HepG2 (cell line): ENCODE data around the gene TXNRD2. TPM values are rescaled to one million over a fixed set of nuclear protein-coding genes. Genes with fewer than 3 reads are reported as not detected.

Experiments
- ATAC-seq: fragments of 200-7000 bp; cut with Tn5 transposase; 3 replicates; pipeline ENCODE4 v1.9.1; 2020; ENCODE audit warnings: mild to moderate bottlenecking, moderate library complexity
- BruUV-seq: library from RNA; stranded (reverse); fragments of 400-500 nt; replicated peaks from 2 replicates; lab custom pipeline; 2021; lab: Mats Ljungman, UMichigan
- CTCF ChIA-PET: fragments of 300-600 bp; formaldehyde crosslinking; extraction: SDS; loops from one replicate; lab custom pipeline; 2021; ENCODE audit warnings: low total read pairs, inconsistent platforms, low intra/inter-chr PET ratio; lab: Yijun Ruan, JAX
- POLR2A ChIA-PET: fragments of 350-600 bp; sonication (Branson Sonifier 250); formaldehyde crosslinking; loops from one replicate; lab custom pipeline; 2020; ENCODE audit warnings: antibody characterized with exemption, inconsistent platforms; lab: Yijun Ruan, JAX
- DNase-seq: peaks from one replicate; pipeline ENCODE4 v3.0.0-alpha.2; 2015; ENCODE audit warnings: low spot score
- FAIRE-seq: peaks from 3 replicates; lab custom pipeline; 2011; peaks lifted over from hg19 to GRCh38; lab: Jason Lieb, UNC
- H2AFZ ChIP-seq: one replicate; pipeline ENCODE4 v1.6.1; 2011; ENCODE audit warnings: low read length, inconsistent platforms
- H3K27ac ChIP-seq: fragments of 300-600 bp; 3 replicates; pipeline ENCODE4 v1.8.0; 2011; ENCODE audit warnings: mixed run types, mild to moderate bottlenecking, mixed read lengths, low read length, inconsistent platforms; ENCODE audit not compliant: insufficient read depth; ENCODE audit errors: extremely low read length
- H3K27me3 ChIP-seq, 2 experiments: fragments of 200-600 bp in 1 of 2; 2 replicates in 1 of 2; 3 replicates in 1 of 2; pipeline versions ENCODE4 v1.6.0 to v1.8.0; 2011; ENCODE audit warnings: low read length in 2 of 2, mild to moderate bottlenecking in 2 of 2, moderate library complexity in 2 of 2, inconsistent platforms in 1 of 2; ENCODE audit not compliant: insufficient read depth in 2 of 2, control insufficient read depth in 1 of 2
- H3K36me3 ChIP-seq, 2 experiments: fragments of 200-600 bp in 1 of 2; replicated peaks in 1 of 2; 2 replicates in 1 of 2; 3 replicates in 1 of 2; pipeline versions ENCODE4 v1.5.1 to v1.8.0; 2011; ENCODE audit warnings: low read length in 2 of 2, inconsistent platforms in 1 of 2; ENCODE audit not compliant: insufficient read depth in 2 of 2, control insufficient read depth in 1 of 2
- H3K4me1 ChIP-seq: 2 replicates; pipeline ENCODE4 v1.5.1; 2012; ENCODE audit warnings: low read length, inconsistent platforms; ENCODE audit not compliant: insufficient read depth
- H3K4me2 ChIP-seq: 2 replicates; pipeline ENCODE4 v1.6.0; 2011; ENCODE audit warnings: low read depth, low read length, inconsistent platforms
- H3K4me3 ChIP-seq, 3 experiments: fragments of 200-600 bp in 1 of 3; sonication (generic), shearing (Covaris generic) in 1 of 3; replicated peaks in 1 of 3; 2 replicates each; pipeline ENCODE4 v1.5.1; 2011 to 2016; ENCODE audit warnings: low read length in 3 of 3, inconsistent platforms in 2 of 3, low read depth in 2 of 3, mild to moderate bottlenecking in 2 of 3, control low read depth in 1 of 3, mixed read lengths in 1 of 3; ENCODE audit not compliant: insufficient read depth in 1 of 3
- H3K79me2 ChIP-seq: one replicate; pipeline ENCODE4 v1.6.1; 2011; ENCODE audit warnings: low read length, inconsistent platforms; ENCODE audit not compliant: insufficient read depth
- H3K9ac ChIP-seq: 2 replicates; pipeline ENCODE4 v1.6.0; 2011; ENCODE audit warnings: mild to moderate bottlenecking, low read depth, low read length, inconsistent platforms; ENCODE audit not compliant: insufficient read depth
- H3K9me3 ChIP-seq: 2 replicates; pipeline ENCODE4 v1.5.1; 2012; ENCODE audit warnings: mild to moderate bottlenecking, low read length
- H4K20me1 ChIP-seq: 2 replicates; pipeline ENCODE4 v1.6.0; 2011; ENCODE audit warnings: inconsistent platforms, mild to moderate bottlenecking, low read length, moderate library complexity; ENCODE audit not compliant: insufficient read depth
- ARNT2 ChIP-seq: sonication (generic); formaldehyde crosslinking; IDR thresholded peaks from 2 replicates; pipeline ENCODE4 v1.8.0; 2022; ENCODE audit warnings: mild to moderate bottlenecking, low read depth, missing genetic modification reagents, moderate library complexity
- CREM ChIP-seq, 2 experiments: sonication (generic) in 1 of 2; formaldehyde crosslinking in 1 of 2; IDR thresholded peaks; 2 replicates each; pipeline versions ENCODE4 v1.4.0 to v1.6.1; 2016 to 2020; ENCODE audit warnings: antibody characterized with exemption in 1 of 2, mild to moderate bottlenecking in 1 of 2, missing genetic modification reagents in 1 of 2
- HNRNPUL1 ChIP-seq: fragments of 200-400 bp; formaldehyde crosslinking; IDR thresholded peaks from 2 replicates; pipeline ENCODE4 v1.6.1; 2017; ENCODE audit warnings: low read depth, mild to moderate bottlenecking, low read length, moderate library complexity
- NBN ChIP-seq: fragments of 450-650 bp; conservative IDR thresholded peaks from 2 replicates; pipeline ENCODE4 v1.6.1; 2017
- TBX2 ChIP-seq: sonication (generic); formaldehyde crosslinking; IDR thresholded peaks from 2 replicates; pipeline ENCODE4 v1.5.0; 2020; ENCODE audit warnings: missing genetic modification reagents, mild to moderate bottlenecking, borderline replicate concordance
- TIGD3 ChIP-seq: sonication (generic); formaldehyde crosslinking; IDR thresholded peaks from 2 replicates; pipeline ENCODE4 v1.5.1; 2020; ENCODE audit warnings: mild to moderate bottlenecking, missing genetic modification reagents, borderline replicate concordance
- TMF1 ChIP-seq: sonication (generic); formaldehyde crosslinking; IDR thresholded peaks from 2 replicates; pipeline ENCODE4 v1.8.1; 2022; ENCODE audit warnings: low read depth, missing genetic modification reagents
- ZBTB38 ChIP-seq: sonication (generic); formaldehyde crosslinking; IDR thresholded peaks from 2 replicates; pipeline ENCODE4 v1.5.1; 2020; ENCODE audit warnings: mild to moderate bottlenecking, missing genetic modification reagents
- ZNF136 ChIP-seq: sonication (generic); formaldehyde crosslinking; IDR thresholded peaks from 2 replicates; pipeline ENCODE4 v1.8.1; 2022; ENCODE audit warnings: low read depth, mild to moderate bottlenecking, moderate library complexity, missing genetic modification reagents
- ZNF614 ChIP-seq: IDR thresholded peaks from 2 replicates; pipeline ENCODE4 v1.6.1; 2018; ENCODE audit warnings: missing biosample characterization, missing genetic modification reagents, inconsistent platforms, borderline replicate concordance
- WGBS: methylation state at CpG from one replicate; pipeline ENCODE4 v1.1.6; 2017; ENCODE audit warnings: low lambda C conversion rate; 5-methylcytosine and 5-hydroxymethylcytosine counted together
- in situ Hi-C: cut with HindIII; loops from 2 replicates; pipeline ENCODE4 v1.10.0; 2017; ENCODE audit warnings: low pct_unique_long_range_greater_than_20kb; ENCODE audit not compliant: extremely low pct_ligation_motif_present
- intact Hi-C: fragments of 100-400 bp; cut with micrococcal nuclease; formaldehyde crosslinking; loops from one replicate; pipeline ENCODE4 v1.10.0; 2022; ENCODE audit not compliant: unreplicated experiment
- polyA plus RNA-seq, 8 experiments: library from polyadenylated mRNA; depleted of rRNA in 3 of 8; stranded (reverse) in 7 of 8; unstranded in 1 of 8; fragments of >200 nt; fragmentation: Illumina TruSeq in 4 of 8; extraction: Trizol in 4 of 8; gene quantifications; 2 replicates each; pipeline versions ENCODE4 v1.2.1 to v1.2.3, GENCODE V29; 2011 to 2016; ENCODE audit warnings: low read depth in 4 of 8, missing spikeins in 1 of 8, mixed read lengths in 1 of 8; ENCODE audit not compliant: insufficient read depth in 1 of 8
- total RNA-seq, 5 experiments: library from RNA; depleted of rRNA; stranded (reverse); fragments of >200 nt; fragmentation: Illumina TruSeq; extraction: Trizol; gene quantifications; 2 replicates each; pipeline ENCODE4 v1.2.3, GENCODE V29; 2016; ENCODE audit warnings: low read depth in 1 of 5
- TF ChIP-seq, protein P1 (sequence below): sonication (generic); formaldehyde crosslinking; IDR thresholded peaks from 2 replicates; pipeline ENCODE4 v1.4.0; 2020; ENCODE audit warnings: missing genetic modification reagents, borderline replicate concordance
- TF ChIP-seq, protein P2 (sequence below): sonication (generic); formaldehyde crosslinking; conservative IDR thresholded peaks from 2 replicates; pipeline ENCODE4 v1.8.0; 2022; ENCODE audit warnings: missing genetic modification reagents

The TXNRD2 gene
- total and polyA plus RNA-seq, 2 of the 13 experiments (the other 11 are each of a cell fraction or from before 2014, with no cell fraction given): 17.5 to 18.6 TPM

- Histone ChIP-seq H3K4me2 (no peak overlapping the region), H3K27ac (no peak overlapping the region), H3K4me1 (no peaks in the 10 kb centered on the region), H3K9me3 (no peaks in the 10 kb centered on the region), H3K4me3 (no peak overlapping the region), H3K79me2 (no peaks in the 10 kb centered on the region), H4K20me1 (no peaks in the 10 kb centered on the region), H3K36me3 (no peaks in the 10 kb centered on the region), H2AFZ (no peak overlapping the region), H3K27me3 (no peaks in the 10 kb centered on the region; a peak in 1 of 5 replicates), H3K9ac (no peak overlapping the region)
- WGBS: 97% methylated on average over 13 of the region's 13 CpGs
- no peak for ATAC-seq
- BruUV-seq: no TSS peak
- no peak for FAIRE-seq
- in situ Hi-C loops: no loop called here
- no peak for DNase-seq
- ChIA-PET POLR2A (no interaction called here), CTCF (no interaction called here)
- intact Hi-C loops: no loop called here
- no peak for TF ChIP-seq ZNF614 (CRISPR knock-in tag)
- TF ChIP-seq ZNF136: no peak
- TF ChIP-seq CREM (IDR thresholded peaks at IDR 0.05): no peak
- TF ChIP-seq CREM (CRISPR knock-in tag; IDR thresholded peaks at IDR 0.05): no peak
- TF ChIP-seq, protein P1, sequence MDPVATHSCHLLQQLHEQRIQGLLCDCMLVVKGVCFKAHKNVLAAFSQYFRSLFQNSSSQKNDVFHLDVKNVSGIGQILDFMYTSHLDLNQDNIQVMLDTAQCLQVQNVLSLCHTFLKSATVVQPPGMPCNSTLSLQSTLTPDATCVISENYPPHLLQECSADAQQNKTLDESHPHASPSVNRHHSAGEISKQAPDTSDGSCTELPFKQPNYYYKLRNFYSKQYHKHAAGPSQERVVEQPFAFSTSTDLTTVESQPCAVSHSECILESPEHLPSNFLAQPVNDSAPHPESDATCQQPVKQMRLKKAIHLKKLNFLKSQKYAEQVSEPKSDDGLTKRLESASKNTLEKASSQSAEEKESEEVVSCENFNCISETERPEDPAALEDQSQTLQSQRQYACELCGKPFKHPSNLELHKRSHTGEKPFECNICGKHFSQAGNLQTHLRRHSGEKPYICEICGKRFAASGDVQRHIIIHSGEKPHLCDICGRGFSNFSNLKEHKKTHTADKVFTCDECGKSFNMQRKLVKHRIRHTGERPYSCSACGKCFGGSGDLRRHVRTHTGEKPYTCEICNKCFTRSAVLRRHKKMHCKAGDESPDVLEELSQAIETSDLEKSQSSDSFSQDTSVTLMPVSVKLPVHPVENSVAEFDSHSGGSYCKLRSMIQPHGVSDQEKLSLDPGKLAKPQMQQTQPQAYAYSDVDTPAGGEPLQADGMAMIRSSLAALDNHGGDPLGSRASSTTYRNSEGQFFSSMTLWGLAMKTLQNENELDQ: no peak
- no peak for TF ChIP-seq NBN
- TF ChIP-seq HNRNPUL1: no peak
- TF ChIP-seq TMF1: no peak
- no peak for TF ChIP-seq TBX2 (CRISPR knock-in tag)
- TF ChIP-seq, protein P2, sequence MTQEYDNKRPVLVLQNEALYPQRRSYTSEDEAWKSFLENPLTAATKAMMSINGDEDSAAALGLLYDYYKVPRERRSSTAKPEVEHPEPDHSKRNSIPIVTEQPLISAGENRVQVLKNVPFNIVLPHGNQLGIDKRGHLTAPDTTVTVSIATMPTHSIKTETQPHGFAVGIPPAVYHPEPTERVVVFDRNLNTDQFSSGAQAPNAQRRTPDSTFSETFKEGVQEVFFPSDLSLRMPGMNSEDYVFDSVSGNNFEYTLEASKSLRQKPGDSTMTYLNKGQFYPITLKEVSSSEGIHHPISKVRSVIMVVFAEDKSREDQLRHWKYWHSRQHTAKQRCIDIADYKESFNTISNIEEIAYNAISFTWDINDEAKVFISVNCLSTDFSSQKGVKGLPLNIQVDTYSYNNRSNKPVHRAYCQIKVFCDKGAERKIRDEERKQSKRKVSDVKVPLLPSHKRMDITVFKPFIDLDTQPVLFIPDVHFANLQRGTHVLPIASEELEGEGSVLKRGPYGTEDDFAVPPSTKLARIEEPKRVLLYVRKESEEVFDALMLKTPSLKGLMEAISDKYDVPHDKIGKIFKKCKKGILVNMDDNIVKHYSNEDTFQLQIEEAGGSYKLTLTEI (CRISPR knock-in tag): no peak
- TF ChIP-seq ZBTB38 (CRISPR knock-in tag): no peak
- no peak for TF ChIP-seq ARNT2 (CRISPR knock-in tag)
- no peak for TF ChIP-seq TIGD3 (CRISPR knock-in tag)
Measured at GRCh38 chr22:19862619-19863246, 78.9 kb downstream of the TXNRD2 start.
